Placental epithelial cell (primary cell): ENCODE data around the gene DOCK1. TPM values are rescaled to one million over a fixed set of nuclear protein-coding genes. Genes with fewer than 3 reads are reported as not detected.

Source experiments
- total RNA-seq: library from RNA; depleted of rRNA; stranded (reverse); fragments of >200 nt; gene quantifications from 2 replicates; pipeline ENCODE4 v1.2.3, GENCODE V29; 2012

The DOCK1 gene
- 71.5 and 124 TPM in 2 replicates for total RNA-seq

DNA sequence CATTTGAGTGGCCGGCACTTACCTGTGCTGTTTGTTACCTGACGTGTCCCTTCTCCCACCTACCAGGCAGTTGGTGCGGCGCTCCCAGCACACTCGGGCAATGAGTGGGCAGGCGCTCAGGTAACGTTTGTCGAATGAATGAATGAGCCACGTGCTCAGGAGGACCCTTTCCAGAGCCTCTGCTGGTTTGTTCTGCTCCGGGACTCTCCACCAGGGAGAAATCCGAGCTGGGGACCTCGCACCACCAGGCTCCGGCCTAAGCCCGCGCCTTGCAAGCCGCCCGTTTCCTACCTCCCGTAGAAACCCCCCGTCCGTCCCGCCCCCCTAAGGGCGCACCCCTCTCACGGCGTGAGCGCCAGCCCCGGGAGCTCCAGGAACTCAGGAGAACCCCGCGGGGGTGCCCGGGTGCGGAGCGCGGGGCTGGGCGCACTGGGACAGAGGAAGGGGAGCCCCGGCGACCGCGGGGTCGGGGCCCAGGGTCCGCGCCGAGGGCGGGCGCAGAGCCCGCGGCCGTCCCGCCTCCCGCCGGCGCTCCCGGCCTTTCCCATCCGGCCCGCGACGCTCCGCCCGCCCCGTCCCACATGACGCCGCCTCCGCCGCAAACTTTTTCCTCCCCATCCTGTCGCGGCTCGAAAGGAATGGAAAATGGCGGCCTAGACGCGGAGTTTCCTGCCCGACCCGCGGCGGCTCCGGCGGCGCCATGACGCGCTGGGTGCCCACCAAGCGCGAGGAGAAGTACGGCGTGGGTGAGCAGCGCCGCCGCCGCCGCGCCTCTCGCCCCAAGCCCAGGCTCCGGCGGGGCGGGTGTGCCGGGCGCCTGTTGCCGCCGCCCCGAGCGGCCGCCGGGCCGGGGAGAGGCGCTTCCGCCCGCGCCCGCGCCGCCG, at the start of gene DOCK1:
Gene DOCK1 (plus strand): TSS at position 611 of the 884 bp plus-strand sequence. CDS start 90 bp downstream, at position 701.

DNA sequence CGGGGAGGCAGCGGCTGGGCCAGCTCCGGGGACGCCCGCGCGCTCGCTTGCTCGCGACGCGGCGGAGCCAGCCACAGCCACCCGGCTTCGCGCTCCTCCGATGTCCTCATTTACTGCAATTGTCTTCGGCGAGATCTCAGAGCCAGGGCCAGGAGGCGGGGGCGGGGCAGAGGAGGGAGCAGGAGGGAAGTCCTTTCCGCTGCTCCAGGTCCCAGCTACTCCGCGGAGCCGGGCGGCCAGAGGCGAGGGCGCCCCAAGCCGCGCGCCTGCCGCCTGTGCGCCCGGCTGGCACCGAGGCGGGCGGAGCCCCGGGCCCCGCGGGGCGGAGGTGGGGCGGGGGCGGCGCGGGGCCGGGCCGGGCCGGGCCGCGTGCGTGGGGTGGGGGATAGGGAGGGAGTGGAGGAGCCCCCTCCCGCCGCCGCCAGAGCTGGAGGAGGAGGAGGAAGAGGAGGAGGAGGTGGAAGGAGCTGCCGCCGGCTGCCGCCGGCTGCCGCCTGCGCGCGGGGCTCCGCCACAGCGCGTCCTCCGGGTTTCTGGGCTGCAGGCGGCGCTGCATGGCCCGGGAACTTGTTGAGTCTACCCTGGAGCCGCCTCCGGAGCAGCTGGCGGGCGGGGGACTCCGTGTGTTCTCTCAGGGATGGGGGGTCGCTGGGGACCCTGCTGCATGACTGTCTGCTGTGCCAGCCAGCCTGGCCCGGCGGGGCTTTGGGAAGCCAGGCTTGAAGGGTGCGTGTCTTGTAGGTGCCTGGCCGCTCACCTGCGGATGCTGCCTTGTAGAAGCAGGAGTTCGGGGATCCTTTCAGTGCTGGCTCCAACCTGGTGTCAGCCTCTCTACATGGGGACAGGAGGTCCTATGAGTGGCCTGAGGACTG, 291.3 kb downstream of the DOCK1 start, which contains the start of gene INSYN2A:
Gene INSYN2A (minus strand): TSS at position 310 of the 872 bp plus-strand sequence. CDS start 20,196 bp downstream, outside the sequence.

Other genes starting within 250 kb of the DOCK1 start
- gene C10orf90, start 234.7 kb upstream of the DOCK1 start, total RNA-seq: not detected in 2 replicates